ENCODE data around the gene PPP5C. TPM values are rescaled to one million over a fixed set of nuclear protein-coding genes. Genes with fewer than 3 reads are reported as not detected.
"Not testable (repeated sequence)": the region's sequence is repeated elsewhere in the genome, so short reads cannot be mapped to it uniquely, and the experiment has no call there.

PPP5C gene
- total RNA-seq, 4 donors from 2014 or later: 32.0 to 63.1 (median 48.4) TPM

DNA sequence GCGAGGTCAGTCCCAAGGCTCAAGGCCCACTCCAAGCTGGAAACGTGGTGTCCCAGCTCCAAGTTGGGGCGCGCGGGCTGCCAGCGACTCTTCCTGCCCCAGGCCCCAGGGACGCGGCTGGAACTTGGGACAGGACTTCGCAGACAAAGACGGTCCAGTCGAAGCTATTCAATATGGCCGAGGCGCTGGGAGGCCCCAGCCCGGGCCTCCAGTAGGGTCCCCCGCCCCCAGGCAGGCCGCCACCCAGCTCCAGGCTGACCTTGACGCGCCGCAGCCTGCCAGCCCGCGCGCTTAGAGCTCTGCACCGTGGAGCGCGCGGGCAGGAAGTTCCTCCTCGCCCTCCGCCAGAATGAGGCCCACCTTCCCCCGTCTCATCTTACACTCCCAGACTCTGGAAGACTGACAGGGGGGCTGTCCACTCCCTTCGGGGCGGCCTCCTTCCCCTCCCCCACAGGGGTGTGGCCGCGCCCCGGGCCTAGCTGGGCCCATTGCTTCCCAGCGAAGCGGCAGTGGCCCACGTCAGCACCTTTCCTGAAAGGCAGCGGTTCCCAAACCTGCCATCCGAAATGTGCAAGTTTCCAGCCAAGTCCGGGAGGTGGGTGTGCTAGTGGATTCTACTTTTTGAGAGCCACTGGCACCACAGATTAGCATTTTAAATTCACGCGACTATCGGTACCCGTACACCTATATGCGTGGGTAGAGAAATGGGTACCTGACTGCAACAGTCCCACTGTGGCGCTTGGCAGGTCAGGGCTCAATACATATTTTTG is 66.6 kb downstream of the PPP5C start, which contains the start of gene CCDC8:
CCDC8 (minus strand) TSS at position 303 of the 770 bp plus-strand sequence. CDS start 754 bp downstream, outside the sequence.
- TF ChIP-seq, protein P1, sequence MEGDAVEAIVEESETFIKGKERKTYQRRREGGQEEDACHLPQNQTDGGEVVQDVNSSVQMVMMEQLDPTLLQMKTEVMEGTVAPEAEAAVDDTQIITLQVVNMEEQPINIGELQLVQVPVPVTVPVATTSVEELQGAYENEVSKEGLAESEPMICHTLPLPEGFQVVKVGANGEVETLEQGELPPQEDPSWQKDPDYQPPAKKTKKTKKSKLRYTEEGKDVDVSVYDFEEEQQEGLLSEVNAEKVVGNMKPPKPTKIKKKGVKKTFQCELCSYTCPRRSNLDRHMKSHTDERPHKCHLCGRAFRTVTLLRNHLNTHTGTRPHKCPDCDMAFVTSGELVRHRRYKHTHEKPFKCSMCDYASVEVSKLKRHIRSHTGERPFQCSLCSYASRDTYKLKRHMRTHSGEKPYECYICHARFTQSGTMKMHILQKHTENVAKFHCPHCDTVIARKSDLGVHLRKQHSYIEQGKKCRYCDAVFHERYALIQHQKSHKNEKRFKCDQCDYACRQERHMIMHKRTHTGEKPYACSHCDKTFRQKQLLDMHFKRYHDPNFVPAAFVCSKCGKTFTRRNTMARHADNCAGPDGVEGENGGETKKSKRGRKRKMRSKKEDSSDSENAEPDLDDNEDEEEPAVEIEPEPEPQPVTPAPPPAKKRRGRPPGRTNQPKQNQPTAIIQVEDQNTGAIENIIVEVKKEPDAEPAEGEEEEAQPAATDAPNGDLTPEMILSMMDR (IDR thresholded peaks at IDR 0.05): no peak
- no peak for TF ChIP-seq POLR2A (IDR thresholded peaks at IDR 0.05)
- peak in 1 of 2 donors; percentile 90 for DNase-seq (ENCODE audit: low spot score in 2 of 2)
- WGBS, 2 donors: 19 to 28% methylated on average over 30 to 44 of the region's 46 CpGs
- H3K4me3 ChIP-seq (ENCODE audit: low read depth, poor library complexity, severe bottlenecking): peak within 1 kb of the TSS; percentile 11
- intact Hi-C loops (cut with DNase I; ENCODE audit: low total_unique reads): no loop called here

DNA sequence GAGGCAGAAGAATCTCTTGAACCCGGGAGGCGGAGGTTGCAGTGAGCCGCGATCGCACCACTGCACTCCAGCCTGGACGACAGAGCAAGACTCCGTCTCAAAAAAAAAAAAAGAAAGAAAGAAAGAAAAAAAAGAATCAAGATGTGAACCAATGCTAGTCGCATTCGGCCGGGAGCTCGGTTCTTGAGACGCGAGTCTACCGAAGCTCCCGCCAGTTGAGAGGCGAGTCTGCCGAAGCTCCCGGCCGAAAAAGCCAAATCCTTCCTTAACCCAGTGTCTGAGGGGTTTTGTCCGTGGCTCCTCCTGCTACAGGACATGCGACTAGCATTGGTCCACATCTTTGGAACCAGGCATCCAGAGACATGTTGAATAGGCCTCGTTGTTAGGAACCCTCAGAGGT is 68.0 kb downstream of the PPP5C start:
- intact Hi-C loops (cut with DNase I; ENCODE audit: low total_unique reads); H3K4me3 ChIP-seq (ENCODE audit: low read depth, poor library complexity, severe bottlenecking); DNase-seq (ENCODE audit: low spot score in 2 of 2): not testable (repeated sequence)
- 94 to 95% methylated on average over 22 of the region's 22 CpGs for WGBS, 2 donors

DNA sequence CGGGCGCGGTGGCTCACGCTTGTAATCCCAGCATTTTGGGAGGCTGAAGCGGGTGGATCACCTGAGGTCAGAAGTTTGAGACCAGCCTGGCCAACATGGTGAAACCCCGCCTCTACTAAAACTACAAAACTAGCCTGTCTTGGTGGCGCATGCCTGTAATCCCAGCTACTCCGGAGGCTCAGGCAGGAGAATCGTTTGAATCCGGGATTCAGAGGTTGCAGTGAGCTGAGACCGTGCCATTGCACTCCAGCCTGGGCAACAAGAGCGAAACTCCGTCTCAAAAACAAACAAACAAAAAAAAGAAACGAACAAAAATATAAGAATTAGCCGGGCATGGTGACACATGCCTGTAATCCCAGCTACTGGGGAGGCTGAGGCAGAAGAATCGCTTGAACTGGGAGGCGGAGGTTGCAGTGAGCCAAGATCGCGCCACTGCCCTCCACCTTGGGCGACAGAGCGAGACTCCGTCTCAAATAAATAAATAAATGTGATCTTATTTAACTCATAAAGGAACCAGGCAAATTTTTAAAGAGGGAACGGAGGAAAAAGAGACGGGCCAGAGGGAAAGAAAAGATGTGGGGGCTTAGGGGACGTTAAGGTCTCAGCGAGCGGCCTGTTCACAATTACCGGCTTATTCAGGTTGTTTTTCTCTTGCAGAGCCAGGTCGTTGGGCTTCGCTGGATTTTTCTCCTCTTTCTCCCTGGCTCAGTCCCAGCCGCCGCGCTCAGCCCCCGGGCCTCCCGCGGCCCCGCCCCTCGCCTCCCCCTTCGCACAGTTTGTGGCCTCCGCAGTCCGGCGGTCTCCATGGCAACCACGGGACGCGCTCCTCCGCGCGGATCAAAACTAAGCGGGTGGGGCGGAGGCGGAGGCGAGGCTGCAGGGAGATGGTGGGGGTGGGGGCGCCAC is 69.2 kb downstream of the PPP5C start:
- H3K4me3 ChIP-seq (ENCODE audit: low read depth, poor library complexity, severe bottlenecking); intact Hi-C loops (cut with DNase I; ENCODE audit: low total_unique reads); DNase-seq (ENCODE audit: low spot score in 2 of 2): not testable (repeated sequence)
- 20 to 23% methylated on average over 48 to 51 of the region's 53 CpGs for WGBS, 2 donors

DNA sequence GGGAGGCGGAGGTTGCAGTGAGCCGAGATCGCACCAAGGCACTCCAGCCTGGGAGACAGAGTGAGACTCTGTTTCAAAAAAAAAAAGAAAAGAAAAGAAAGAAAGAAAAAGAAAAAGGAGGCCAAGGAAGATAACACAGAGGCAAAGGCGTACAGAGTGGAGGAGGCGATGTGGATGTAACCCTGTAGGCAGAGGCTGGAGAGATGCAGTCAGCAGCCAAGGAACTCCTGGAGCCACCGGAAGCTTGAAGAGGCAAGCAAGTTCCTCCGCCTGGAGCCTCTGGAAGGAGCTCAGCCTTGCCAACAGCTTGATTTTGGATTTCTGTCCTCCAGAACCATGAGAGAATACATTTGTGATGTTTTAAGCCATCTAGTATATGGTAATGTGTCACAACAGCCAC is 73.2 kb downstream of the PPP5C start:
- intact Hi-C loops (cut with DNase I; ENCODE audit: low total_unique reads): no loop called here
- no peak for TF ChIP-seq POLR2A (IDR thresholded peaks at IDR 0.05)
- TF ChIP-seq, protein P1 (IDR thresholded peaks at IDR 0.05): no peak
- 73 to 81% methylated on average over 7 of the region's 7 CpGs for WGBS, 2 donors
- DNase-seq (ENCODE audit: low spot score in 2 of 2): no peak
- no peak overlapping the region for H3K4me3 ChIP-seq (ENCODE audit: low read depth, poor library complexity, severe bottlenecking)

DNA sequence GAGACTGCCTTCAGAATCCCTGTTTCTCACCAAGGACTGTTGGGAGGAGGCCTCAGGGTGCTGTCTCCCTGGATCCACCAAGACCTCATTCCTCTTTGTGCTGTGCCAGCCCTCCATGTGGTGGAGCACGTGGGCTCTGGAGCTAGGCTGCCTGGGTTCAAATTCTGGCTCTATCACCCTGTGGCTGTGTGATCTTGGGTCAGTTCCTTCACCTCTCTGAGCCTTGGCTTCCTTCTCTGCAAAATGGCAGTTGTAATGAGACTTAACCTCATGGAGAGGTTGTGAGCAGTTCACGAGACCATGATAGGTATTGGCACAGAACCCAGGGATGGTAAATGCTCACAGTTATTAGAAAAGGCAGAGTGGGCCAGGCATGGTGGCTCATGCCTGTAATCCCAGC is 75.5 kb downstream of the PPP5C start:
- H3K4me3 ChIP-seq (ENCODE audit: low read depth, poor library complexity, severe bottlenecking): no peak overlapping the region
- WGBS, 2 donors: 79 to 80% methylated on average over 2 of the region's 2 CpGs
- intact Hi-C loops (cut with DNase I; ENCODE audit: low total_unique reads): no loop called here
- TF ChIP-seq, protein P1 (IDR thresholded peaks at IDR 0.05): no peak
- no peak for TF ChIP-seq POLR2A (IDR thresholded peaks at IDR 0.05)
- DNase-seq (ENCODE audit: low spot score in 2 of 2): no peak

DNA sequence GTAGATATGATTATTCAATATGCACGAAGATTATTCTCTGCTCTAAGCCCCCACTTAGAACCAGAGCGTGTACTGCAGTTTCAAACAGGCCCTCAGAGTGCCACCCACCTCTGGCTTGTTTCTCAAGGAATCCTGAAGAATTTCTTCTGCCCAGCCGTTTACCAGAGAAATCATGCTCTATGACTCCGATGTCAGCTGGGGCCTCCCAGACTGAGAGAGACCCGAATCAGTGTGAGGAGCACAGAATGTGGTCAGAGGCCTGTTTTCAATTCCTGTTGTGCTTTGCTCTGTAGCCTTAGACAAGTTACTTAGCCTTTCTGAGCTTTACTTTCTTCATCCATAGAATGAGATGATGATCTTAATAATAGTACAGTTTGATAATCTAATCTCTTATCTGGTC is 76.3 kb downstream of the PPP5C start:
- no peak overlapping the region for H3K4me3 ChIP-seq (ENCODE audit: low read depth, poor library complexity, severe bottlenecking)
- TF ChIP-seq POLR2A (IDR thresholded peaks at IDR 0.05): no peak
- TF ChIP-seq, protein P1 (IDR thresholded peaks at IDR 0.05): no peak
- WGBS, 2 donors: 70 to 79% methylated on average over 5 of the region's 5 CpGs
- intact Hi-C loops (cut with DNase I; ENCODE audit: low total_unique reads): no loop called here
- no peak for DNase-seq (ENCODE audit: low spot score in 2 of 2)

Data from lower leg skin (tissue), 4 donors.